ENCODE measurements around the gene RER1.
A peak's percentile ranks its signal among the peaks of the same experiment; 100 is the strongest.

The RER1 gene

DNA sequence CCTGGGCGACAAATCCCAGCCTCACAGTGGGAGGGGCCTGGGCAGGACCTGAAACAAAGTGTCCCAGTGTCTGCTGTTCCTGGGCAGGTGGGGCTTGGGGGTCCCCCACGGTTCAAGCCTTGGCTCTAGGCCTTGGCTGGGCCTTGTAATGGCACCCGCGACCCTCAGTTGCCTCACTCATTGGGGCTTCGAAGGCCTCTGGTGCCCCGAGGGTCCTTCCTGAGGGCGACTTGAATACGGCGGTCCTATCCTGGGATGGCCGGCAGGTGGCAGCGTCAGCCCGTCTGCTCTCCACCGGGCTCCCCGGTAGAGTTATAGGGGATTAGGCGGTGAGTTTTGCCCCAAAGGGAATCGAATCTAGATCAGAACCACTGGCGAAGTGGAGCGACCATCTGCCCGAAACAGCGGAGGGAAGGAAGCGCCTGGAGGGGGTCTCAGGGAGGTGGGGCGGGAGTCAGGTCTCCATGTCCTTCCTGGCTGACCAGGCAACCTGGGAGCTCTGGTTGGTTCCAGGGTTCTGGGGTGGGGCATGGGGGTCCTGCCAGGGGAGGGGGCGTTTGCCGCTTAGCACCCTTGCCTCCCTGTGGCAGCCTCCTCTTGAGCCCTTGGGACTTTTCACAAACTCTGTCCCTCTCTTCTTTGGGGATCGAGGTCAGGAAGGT lies 22.8 kb downstream of the RER1 start:
- H3K4me3 ChIP-seq (ENCODE audit: low read depth, low read length): no peak overlapping the region
- TF ChIP-seq, protein P1, sequence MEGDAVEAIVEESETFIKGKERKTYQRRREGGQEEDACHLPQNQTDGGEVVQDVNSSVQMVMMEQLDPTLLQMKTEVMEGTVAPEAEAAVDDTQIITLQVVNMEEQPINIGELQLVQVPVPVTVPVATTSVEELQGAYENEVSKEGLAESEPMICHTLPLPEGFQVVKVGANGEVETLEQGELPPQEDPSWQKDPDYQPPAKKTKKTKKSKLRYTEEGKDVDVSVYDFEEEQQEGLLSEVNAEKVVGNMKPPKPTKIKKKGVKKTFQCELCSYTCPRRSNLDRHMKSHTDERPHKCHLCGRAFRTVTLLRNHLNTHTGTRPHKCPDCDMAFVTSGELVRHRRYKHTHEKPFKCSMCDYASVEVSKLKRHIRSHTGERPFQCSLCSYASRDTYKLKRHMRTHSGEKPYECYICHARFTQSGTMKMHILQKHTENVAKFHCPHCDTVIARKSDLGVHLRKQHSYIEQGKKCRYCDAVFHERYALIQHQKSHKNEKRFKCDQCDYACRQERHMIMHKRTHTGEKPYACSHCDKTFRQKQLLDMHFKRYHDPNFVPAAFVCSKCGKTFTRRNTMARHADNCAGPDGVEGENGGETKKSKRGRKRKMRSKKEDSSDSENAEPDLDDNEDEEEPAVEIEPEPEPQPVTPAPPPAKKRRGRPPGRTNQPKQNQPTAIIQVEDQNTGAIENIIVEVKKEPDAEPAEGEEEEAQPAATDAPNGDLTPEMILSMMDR (conservative IDR thresholded peaks at IDR 0.05; ENCODE audit: low read depth, low read length): peak; percentile 87
- peak; percentile 59 for DNase-seq (ENCODE audit: low read depth)

DNA sequence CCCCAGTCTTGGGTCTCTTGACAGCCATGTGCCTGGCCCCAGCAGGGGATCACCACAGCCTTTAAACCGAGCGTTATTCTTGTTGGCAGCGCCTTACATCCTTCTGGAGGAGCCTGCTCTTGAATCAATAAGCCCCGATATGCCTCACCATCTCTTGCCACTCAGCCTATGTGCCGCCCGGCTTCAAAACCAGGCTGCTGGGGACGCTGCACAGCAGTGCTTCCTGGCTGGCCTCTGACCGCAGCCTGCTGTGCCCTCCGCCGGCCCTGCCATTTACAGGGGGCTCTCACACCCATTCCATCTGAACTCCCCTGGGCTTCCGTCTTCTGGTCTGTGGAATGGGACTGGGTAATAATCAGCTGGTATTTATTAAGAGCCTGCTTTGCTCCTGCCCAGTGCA lies 23.7 kb downstream of the RER1 start:
- DNase-seq (ENCODE audit: low read depth): no peak
- no peak overlapping the region for H3K4me3 ChIP-seq (ENCODE audit: low read depth, low read length)
- TF ChIP-seq, protein P1 (conservative IDR thresholded peaks at IDR 0.05; ENCODE audit: low read depth, low read length): no peak

DNA sequence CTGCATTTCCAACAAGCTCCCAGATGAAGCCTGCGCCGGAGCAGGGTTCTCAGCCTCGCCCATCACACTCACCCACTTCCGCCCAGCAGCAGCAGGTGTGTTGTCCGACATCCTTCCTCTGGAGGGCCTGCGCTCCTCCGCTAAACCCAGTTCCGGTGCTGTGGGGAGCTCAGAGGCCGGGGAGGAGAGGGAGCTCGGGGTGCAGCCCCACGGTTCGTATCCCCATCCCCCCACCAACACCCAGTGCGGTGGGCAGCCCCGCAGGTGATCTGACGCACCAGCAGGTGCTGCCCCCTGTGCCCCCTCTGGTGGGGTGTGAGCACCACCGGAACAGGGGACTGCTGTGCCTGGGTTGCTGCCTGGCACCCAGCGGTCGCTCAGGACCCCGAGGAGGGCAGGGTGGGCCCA lies 24.2 kb downstream of the RER1 start:
- no peak for DNase-seq (ENCODE audit: low read depth)
- H3K4me3 ChIP-seq (ENCODE audit: low read depth, low read length): no peak overlapping the region
- TF ChIP-seq, protein P1 (conservative IDR thresholded peaks at IDR 0.05; ENCODE audit: low read depth, low read length): no peak

DNA sequence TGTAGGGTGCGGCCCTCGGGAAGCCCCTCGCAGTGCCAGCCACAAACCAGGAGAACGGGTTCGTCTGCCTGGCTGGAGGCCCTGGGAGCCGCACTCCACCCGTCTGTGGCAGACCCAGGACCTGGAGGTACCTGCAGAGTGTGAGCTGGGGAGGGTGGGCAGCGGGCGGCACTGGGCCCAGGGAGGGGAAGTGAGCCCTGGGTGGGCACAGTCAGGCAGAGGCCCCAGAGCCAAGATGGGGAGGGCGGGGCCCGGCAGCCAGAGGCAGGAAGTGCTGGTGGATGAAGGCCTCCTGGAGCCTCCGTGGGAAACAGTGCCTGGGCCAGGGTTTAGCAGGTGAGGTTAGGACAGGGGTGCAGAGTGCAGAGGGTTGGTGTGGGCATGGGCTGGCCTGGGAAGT lies 24.8 kb downstream of the RER1 start:
- DNase-seq (ENCODE audit: low read depth): no peak
- no peak overlapping the region for H3K4me3 ChIP-seq (ENCODE audit: low read depth, low read length)
- TF ChIP-seq, protein P1 (conservative IDR thresholded peaks at IDR 0.05; ENCODE audit: low read depth, low read length): no peak

DNA sequence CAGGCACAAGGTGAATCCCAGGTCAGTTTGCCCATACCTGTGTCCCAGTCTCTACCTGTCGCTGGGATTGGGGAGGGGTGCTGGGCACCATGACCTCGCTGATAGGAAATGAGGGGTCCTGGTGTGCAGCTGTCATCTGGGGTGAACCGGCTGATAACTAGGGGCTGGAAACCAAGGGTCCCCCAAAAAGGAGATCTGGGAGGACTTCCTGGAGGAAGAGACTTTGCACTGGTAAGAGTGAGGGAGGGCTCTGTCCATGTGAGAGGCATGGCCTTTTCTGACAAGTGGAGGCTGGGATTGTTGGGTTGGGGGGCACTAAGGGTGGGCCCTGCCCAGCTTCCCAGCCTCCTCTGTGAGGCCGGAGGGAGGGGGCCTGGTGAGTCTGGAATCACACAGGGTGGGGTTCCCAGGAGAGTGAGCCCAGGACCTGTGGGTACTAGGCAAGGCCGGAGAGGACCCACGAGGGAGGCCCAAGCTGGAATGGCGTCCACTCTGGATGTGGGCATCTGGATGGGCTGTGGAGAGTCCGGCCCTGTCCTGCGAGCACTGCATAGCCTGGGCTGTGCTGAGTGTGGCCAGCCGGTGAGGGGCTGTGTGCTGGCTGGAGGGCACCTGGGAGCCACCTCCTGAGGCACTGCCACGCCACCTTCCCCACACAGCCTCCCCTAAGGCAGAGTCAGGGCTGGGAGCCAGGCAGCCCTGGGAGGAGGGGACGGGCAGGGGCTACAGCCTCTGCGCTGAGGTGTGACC lies 25.6 kb downstream of the RER1 start:
- no peak for DNase-seq (ENCODE audit: low read depth)
- TF ChIP-seq, protein P1 (conservative IDR thresholded peaks at IDR 0.05; ENCODE audit: low read depth, low read length): no peak
- no peak overlapping the region for H3K4me3 ChIP-seq (ENCODE audit: low read depth, low read length)

DNA sequence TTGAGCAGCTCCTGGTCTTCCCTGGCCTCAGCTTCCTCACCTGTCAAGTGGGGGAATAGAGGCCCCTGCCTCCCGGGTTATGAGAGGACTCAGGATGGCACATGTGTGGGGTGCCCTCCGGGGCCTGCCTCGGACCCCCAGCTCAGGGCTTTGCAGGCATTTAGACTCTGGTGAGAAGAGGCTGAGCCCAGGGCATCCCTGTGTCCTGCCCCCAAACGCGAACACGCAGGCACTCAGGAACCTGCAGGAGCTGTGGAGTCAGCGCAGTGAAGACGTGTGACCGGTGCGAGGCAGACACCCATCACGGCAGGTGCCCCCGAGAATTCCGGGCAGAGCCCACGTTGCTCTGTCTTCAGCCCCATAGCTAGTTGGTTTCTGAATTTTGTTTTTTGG lies 26.2 kb downstream of the RER1 start:
- TF ChIP-seq, protein P1 (conservative IDR thresholded peaks at IDR 0.05; ENCODE audit: low read depth, low read length): no peak
- no peak overlapping the region for H3K4me3 ChIP-seq (ENCODE audit: low read depth, low read length)
- DNase-seq (ENCODE audit: low read depth): no peak
